ENCODE results near the gene MRPS24. TPM values are rescaled to one million over a fixed set of nuclear protein-coding genes. Genes with fewer than 3 reads are reported as not detected.

Gene MRPS24
- total and polyA plus RNA-seq, 2 experiments from 2014 or later, result 172 to 183 TPM

DNA sequence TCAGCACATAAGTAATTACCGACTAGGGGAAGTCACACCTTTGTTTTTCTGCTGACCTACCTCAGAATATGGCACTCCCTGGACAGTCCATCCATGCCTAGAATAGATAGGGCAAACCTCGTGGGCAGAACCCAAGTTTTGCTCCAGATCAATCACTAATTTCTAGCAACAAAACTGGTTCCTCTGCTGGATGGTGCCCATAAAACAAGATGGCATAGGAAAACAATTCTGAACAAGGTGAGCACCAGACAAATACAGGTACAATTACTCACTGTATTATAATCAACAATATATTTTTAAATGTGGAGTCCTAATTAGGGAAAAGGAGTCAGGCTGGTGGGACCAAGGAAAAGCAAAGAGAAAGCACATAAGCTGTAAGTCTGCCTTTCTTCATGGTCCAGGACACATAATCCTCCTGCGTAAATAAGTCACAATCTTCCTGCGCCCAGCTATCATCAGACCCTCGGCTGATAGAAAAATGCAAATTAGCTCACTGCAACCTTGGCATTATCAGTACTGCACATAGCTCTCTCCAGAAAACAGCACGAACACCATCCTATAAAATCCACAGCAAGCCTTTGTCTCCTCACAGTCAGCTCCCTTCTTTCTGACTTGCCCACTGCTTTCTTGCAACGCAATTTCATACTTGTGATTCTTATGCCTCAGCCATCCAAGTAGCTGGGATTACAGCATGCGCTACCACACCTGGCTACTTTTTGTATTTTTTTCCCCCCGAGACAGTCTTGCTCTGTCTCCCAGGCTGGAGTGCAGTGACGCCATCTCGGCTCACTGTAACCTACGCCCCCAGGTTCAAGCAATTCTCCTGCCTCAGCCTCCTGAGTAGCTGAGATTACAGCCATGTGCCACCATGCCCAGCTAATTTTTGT lies 22.0 kb upstream of the MRPS24 start:
- no peaks in the 10 kb centered on the region for H3K9me3 ChIP-seq (ENCODE audit: low read depth)
- peaks cover 3% of the 10 kb centered on the region for H3K36me3 ChIP-seq
- TF ChIP-seq CTCF (IDR thresholded peaks at IDR 0.05; ENCODE audit: low read depth, low read length), result no peak
- no peak for DNase-seq (ENCODE audit: low read depth in 1 of 2, low spot score in 1 of 2)
- no peak overlapping the region for H3K4me3 ChIP-seq
- H3K4me1 ChIP-seq (ENCODE audit: low read depth), result no peaks in the 10 kb centered on the region
- no peaks in the 10 kb centered on the region for H3K27me3 ChIP-seq
- no peak overlapping the region for H3K27ac ChIP-seq

DNA sequence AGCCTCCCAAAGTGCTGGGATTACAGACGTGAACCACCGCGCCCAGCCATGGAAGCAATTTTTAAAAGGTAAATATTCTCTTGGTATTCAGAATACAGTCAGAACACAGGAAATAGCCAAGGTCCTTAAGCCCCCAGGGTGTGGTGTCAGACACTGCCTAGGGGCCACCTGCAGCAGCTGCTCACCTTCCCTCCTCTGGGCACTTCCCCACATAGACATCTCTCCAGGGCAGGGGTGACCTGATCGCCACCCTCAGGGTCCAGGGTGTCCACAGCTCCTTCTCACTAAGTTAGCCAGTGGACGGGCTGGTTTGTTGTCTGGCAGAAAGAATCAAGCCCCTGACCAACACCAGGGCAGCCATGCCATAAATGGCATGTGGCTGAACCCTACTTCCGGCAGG lies 21.2 kb upstream of the MRPS24 start:
- H3K36me3 ChIP-seq, result peaks cover 3% of the 10 kb centered on the region
- H3K4me3 ChIP-seq, result no peak overlapping the region
- DNase-seq (ENCODE audit: low read depth in 1 of 2, low spot score in 1 of 2), result no peak
- TF ChIP-seq CTCF (IDR thresholded peaks at IDR 0.05; ENCODE audit: low read depth, low read length), result no peak
- H3K27ac ChIP-seq, result no peak overlapping the region
- no peaks in the 10 kb centered on the region for H3K27me3 ChIP-seq
- no peaks in the 10 kb centered on the region for H3K9me3 ChIP-seq (ENCODE audit: low read depth)
- no peaks in the 10 kb centered on the region for H3K4me1 ChIP-seq (ENCODE audit: low read depth)

- TF ChIP-seq CTCF (IDR thresholded peaks at IDR 0.05; ENCODE audit: low read depth, low read length), result no peak
- no peak overlapping the region for H3K27ac ChIP-seq
- no peaks in the 10 kb centered on the region for H3K9me3 ChIP-seq (ENCODE audit: low read depth)
- no peaks in the 10 kb centered on the region for H3K4me1 ChIP-seq (ENCODE audit: low read depth)
- DNase-seq (ENCODE audit: low read depth in 1 of 2, low spot score in 1 of 2), result no peak
- peaks cover 3% of the 10 kb centered on the region for H3K36me3 ChIP-seq
- no peaks in the 10 kb centered on the region for H3K27me3 ChIP-seq
- H3K4me3 ChIP-seq, result no peak overlapping the region
Measured at GRCh38 chr7:43888993-43889945, 20.0 kb upstream of the MRPS24 start.

- DNase-seq (ENCODE audit: low read depth in 1 of 2, low spot score in 1 of 2), result no peak
- H3K27ac ChIP-seq, result no peak overlapping the region
- peaks cover 10% of the 10 kb centered on the region for H3K36me3 ChIP-seq
- no peak overlapping the region for H3K4me3 ChIP-seq
- no peak for TF ChIP-seq CTCF (IDR thresholded peaks at IDR 0.05; ENCODE audit: low read depth, low read length)
- H3K27me3 ChIP-seq, result no peaks in the 10 kb centered on the region
- no peaks in the 10 kb centered on the region for H3K9me3 ChIP-seq (ENCODE audit: low read depth)
- H3K4me1 ChIP-seq (ENCODE audit: low read depth), result no peaks in the 10 kb centered on the region
Measured at GRCh38 chr7:43884617-43885016, 15.3 kb upstream of the MRPS24 start.

GRCh38 chr7:43884209-43884608 lies 14.9 kb upstream of the MRPS24 start:
- Histone ChIP-seq H3K4me1 (ENCODE audit: low read depth) (no peaks in the 10 kb centered on the region), H3K4me3 (no peak overlapping the region), H3K36me3 (peaks cover 10% of the 10 kb centered on the region), H3K9me3 (ENCODE audit: low read depth) (no peaks in the 10 kb centered on the region), H3K27ac (no peak overlapping the region), H3K27me3 (no peaks in the 10 kb centered on the region)
- no peak for DNase-seq (ENCODE audit: low read depth in 1 of 2, low spot score in 1 of 2)
- TF ChIP-seq CTCF (IDR thresholded peaks at IDR 0.05; ENCODE audit: low read depth, low read length), result no peak

Data from cardiac muscle cell (in vitro differentiated cells and primary cell).